GM12865 (cell line): Measurements from ENCODE around the gene CDH6.

Source experiments
- DNase-seq: peaks from one replicate; pipeline ENCODE4 v3.0.0; 2010; ENCODE audit warnings: low read depth
- H3K4me3 ChIP-seq: 2 replicates; pipeline ENCODE4 v1.5.1; 2011; ENCODE audit warnings: mild to moderate bottlenecking, low read depth, low read length, control low read depth
- CTCF ChIP-seq: IDR thresholded peaks from 2 replicates; pipeline ENCODE4 v1.5.1; 2011; ENCODE audit warnings: low read length, control low read depth, low read depth, inconsistent platforms; ENCODE audit not compliant: insufficient read depth; ENCODE audit errors: missing control alignments

Gene CDH6

GRCh38 chr5:31193591-31194467 is at the start of gene CDH6:
Gene CDH6 (plus strand): TSS chr5:31193686. CDS start chr5:31267474, 73,788 bp downstream.
- DNase-seq: no peak
- no peak for TF ChIP-seq CTCF
- H3K4me3 ChIP-seq: no peak within 1 kb of the TSS

GRCh38 chr5:31144364-31144763 is 49.1 kb upstream of the CDH6 start:
- no peak for DNase-seq
- H3K4me3 ChIP-seq: no peak overlapping the region
- TF ChIP-seq CTCF: no peak

GRCh38 chr5:31148959-31149475 is 44.5 kb upstream of the CDH6 start:
- DNase-seq: no peak
- no peak for TF ChIP-seq CTCF

GRCh38 chr5:31153521-31153920 is 40.0 kb upstream of the CDH6 start:
- no peak for DNase-seq
- H3K4me3 ChIP-seq: no peak overlapping the region
- TF ChIP-seq CTCF: no peak

More at GRCh38 chr5:31148959-31149475, 44.5 kb upstream of the CDH6 start:
- H3K4me3 ChIP-seq: no peak overlapping the region

GRCh38 chr5:31156631-31157160 is 36.8 kb upstream of the CDH6 start:
- TF ChIP-seq CTCF: no peak
- no peak overlapping the region for H3K4me3 ChIP-seq
- no peak for DNase-seq

GRCh38 chr5:31157720-31158119 is 35.8 kb upstream of the CDH6 start:
- no peak for TF ChIP-seq CTCF
- no peak for DNase-seq
- H3K4me3 ChIP-seq: no peak overlapping the region
